HG03378 (cell line): ENCODE data around the gene SECTM1.

ENCODE experiments used
- ATAC-seq: cut with Tn5 transposase; IDR thresholded peaks from one replicate; pipeline ENCODE4 v1.9.1; 2021; ENCODE audit warnings: mild to moderate bottlenecking, moderate library complexity; ENCODE audit not compliant: unreplicated experiment

SECTM1 gene

DNA sequence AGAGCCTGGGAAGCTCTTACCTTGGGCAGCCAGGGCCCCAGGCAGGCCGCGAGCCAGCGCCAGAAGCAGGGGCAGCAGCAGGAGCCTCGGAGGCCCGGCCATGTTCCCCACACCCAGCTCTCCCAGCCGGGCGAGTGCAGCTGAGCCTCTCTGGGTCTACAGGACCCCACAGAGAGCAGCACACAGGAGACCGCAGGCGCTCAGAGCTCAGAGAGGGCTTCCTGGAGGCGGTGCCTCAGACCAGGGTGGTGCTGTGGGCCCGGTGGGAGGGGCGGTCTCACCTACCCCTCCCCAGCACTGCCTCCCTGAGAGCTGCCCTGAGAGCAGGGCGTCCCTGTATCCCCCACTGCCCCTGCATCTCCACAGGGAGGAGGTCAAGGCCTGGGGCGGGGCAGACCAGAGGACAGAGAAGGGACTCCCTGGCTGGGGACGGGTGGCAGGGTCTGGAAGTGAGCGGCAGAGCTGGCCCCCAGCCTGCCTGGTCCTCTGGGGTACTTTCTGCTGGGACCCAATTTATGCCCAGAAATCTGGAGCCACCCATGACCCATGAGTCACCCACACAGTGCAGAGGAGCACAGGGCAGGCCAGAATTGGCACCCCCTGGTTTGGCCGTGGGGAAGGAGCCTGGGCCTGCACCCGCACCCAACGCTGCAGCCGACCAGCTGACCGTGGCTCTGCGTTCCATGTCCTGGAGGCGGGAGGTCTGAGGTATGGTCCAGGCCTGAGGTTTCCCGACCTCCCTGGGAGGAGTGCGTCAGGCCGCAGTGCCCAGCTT lies 16.0 kb downstream of the SECTM1 start, which contains the start of gene CD7:
Gene CD7, minus strand, starts transcription at position 215 of the 775 bp plus-strand sequence. Its CDS starts 113 bp downstream, at position 102.
- no peak for ATAC-seq

DNA sequence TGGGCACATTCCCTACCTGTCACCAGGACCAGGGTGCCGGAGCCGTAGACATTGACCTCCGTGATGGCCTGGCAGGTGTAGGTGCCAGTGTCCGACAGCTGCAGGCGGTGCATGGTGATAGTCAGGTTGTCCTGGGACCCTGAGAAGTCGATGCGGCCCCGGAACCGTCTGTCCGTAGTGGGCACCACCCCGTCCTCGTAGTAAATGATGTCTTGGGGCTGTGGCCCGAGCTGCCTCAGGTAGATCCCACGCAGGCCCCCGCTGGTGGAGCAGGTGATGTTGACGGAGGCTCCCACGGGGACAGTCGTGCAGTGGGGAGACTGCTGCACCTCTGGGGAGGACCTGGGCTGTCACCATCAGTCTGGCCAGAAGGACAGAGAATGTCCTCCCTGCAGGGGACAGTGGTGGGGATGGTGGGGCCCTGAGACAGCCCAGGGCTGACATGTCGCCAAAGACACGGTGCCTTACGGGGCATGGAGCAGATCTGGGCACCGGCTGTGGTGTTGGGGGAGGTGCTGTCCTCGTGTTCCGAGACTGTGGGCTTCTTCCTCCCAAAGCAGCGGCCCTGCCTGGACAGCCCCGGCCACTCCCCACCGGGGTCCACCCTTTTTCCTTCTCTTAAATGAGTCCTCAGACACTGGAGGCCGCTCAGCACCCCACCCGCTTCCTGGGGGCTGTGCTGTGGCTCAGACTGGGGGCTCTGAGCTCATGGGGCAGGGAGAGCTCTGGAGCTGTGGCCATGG lies 16.7 kb downstream of the SECTM1 start:
- ATAC-seq: no peak

DNA sequence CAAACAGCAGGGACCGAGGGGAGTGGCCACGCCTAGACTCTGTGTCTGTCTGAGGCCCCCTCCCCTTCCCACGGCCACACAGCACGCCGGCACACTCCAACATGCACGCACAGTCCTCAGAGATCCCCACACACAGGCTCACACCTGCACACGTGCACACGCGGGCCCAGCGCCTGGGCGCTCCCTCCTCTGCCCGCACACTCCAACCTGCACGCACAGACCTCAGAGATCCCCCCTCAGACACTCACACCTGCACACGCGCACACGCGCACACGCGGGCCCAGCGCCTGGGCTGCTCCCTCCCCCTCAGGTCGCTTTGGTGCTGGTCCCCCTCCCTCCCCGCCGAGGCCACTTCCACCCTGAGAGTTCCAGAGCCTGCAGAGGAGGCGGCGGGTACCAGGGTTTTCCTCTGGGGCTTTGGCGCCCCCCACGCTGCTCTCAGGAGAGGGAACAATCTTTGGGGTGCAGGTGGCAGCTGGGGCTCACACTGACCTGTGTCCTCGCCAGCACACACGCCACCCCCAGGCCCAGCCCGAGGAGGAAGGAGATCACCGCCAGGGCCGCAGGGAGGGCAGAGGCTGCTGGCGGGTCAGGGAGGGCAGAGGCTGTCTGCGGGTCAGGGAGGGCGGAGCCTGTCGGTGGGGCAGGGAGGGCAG lies 17.7 kb downstream of the SECTM1 start:
- no peak for ATAC-seq

DNA sequence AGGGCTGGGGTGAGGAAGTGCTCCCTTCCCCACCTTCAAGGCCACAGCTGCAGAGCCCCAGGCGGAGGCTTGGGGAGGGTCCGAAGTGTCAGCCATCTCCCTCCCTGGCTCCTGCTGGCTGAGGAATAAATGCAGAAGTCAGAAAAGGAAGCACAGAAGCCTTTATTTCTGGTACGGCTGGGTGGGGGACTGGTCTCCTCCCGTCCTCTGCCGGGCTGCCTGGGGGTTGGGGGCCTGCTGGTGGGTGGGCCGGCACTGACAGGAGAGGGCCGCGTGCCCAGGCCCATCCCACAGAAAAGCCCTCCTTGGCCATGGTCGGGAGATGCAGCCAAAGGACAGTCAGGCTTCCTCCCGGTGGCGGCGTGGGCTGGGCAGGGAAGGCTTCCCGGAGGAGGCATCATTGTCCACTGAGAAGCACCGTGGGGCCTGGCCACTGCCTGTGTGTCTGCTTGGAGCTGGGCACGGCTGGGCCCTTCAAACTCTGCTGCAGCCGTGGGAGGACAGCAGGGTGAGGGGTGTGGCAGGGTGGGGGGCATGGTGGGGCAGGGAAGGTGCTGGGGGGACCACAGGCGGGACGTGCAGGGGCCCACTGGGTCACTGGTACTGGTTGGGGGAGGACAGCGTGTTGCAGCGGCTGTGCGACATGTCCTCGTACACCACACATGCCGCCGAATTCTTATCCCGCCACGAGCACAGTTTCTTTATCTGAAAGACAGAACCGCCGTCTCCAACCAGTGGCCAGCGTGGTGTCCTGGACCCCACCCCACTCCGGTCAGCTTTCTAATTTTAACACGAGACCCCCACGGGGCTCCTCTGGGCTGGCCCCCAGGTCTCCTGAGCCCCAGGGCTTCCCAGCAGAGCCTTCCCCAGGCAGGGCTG lies 18.6 kb downstream of the SECTM1 start:
- ATAC-seq: no peak

DNA sequence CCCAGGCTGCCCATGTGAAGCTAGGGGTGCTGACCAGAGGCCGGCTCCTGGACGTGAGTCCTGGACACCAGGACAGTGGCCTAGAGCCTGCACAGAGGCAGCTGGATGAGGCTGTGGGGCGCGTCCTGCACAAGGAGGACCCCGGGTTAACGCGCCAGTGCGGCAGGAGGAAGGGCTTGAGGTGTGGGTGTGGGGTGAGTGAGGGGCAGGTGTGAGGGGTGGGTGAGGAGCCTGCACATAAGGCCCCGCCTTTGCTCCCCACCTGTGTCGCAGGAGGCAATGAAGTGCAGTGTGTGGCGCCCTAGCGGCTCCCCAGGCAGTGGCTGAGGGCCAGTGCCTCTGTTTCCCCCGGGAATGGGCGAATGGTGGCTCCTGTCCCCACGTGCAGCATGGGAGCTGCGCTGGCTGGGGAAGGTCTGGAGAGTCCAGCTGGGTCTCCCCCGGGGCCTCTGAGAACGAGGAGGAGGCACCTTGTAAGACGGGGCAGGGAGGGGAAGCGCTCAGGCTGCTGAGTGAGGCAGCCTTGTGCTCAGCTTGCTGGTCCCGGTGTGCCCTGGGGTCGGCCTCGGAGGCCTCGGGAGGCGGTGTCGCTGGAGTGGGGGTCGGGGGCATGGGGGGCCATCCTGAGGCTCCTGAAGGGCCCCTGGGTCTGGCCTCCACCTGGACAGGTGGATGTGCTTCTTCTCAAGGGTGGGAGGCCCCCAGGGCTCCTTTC lies 19.4 kb downstream of the SECTM1 start:
- ATAC-seq: no peak

DNA sequence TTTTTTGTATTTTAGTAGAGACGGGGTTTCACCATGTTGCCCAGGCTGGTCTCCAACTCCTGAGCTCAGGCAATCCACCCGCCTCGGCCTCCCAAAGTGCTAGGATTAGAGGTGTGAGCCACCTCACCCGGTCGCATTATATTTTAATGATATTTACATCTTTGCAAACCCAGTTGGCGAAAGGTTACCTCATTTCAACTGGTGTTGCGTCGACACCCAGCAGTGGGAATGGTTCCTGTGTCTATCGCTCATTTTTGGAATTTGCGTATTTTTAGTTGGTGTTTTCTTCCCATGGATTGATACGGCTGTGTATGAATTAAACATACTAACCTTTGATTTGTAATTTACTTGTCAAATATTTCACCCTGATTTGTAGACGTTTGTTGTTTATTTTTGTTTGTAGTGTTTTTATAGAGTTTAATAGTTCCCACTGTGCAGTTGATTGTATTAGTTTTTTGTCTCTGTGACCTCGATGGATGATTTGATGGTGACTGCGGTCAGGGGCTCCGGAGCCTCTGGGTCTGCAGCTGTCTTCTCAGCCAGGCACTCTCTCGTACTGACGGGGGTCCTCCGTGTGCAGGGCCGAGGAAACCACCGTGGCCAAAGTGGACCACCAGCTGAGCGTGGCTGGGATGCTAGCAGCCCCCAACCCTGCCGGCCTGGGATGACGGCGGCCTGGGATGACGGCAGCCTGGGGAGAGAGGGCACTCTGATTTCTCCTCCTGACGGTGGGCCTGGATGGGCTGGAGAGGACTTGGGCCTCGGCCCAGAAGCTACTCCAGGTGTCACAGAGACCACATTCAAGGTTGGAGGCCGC lies 20.2 kb downstream of the SECTM1 start:
- ATAC-seq: no peak

DNA sequence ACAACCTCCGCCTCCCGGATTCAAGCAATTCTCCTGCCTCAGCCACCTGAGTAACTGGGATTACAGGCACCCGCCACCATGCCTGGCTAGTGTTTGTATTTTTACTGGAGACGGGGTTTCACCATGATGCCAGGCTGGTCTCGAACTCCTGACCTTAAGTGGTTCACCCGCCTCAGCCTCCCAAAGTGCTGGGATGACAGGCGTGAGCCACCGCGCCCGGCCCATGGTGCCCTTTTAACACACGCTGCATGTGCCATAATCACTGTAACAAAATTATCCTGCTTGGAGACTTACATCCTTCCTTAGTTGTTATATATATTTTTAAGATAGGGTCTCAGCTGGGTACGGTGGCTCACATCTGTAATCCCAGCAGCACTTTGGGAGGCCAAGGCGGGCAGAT lies 21.6 kb downstream of the SECTM1 start:
- ATAC-seq: no peak

DNA sequence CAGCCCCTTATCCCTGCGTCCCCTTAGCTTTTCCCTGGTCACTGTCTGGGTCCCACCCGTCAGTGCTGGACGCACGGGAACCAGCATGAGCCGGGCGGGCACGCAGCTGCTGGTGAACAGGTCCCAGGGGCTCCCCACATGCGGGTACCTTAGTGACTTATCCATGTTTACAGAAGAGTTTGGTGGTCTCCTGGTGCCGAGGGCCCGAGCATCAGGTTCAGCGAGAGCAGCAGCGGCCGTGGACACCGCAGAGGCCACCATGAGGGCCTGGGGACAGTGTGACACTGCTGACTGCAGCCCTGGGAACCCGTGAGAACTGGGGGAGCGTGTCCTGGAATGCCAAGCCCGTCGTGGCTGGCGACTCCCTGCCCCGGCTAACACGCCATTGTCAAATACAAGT lies 22.7 kb downstream of the SECTM1 start:
- no peak for ATAC-seq

DNA sequence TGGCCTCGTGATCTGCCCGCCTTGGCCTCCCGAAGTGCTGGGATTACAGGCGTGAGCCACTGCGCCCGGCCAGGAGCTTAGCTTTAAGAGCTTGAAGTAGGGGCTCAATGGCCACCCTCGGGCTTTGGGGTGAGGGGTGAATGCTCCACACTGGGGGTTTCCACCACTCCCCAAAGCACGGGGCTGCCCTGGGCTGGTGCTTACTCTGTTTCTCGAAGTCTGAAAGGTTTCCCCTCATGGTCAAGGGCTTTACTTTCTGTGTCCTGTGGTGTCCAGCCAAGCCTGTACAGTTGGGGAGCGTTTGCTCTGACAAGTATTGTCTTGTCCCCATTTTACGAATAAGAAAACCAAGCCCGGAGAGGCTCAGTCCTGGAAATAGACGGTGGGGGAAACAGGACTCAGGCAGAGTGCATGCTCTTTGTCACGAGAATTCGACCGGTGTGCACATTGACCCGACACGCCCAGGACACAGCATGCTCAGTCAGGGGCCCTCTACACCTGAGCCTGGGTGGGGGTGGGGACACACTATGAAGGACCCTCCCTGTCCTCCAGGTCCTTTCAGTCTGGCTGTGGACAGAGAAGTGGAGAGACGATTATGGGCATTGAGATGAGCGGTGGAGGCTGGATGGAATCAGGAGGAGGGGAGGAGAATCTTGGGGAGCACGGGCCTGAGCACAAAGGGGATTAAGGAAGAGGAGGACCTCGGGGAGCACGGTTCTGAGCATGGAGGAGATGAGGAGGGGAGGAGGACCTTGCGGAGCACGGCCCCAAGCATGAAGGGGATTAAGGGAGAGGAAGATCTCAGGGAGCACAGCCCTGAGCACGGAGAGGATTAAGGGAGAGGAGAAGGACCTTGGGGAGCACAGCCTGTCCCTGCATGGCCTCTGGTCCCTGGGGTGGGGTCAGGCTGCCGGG lies 23.7 kb downstream of the SECTM1 start:
- no peak for ATAC-seq

DNA sequence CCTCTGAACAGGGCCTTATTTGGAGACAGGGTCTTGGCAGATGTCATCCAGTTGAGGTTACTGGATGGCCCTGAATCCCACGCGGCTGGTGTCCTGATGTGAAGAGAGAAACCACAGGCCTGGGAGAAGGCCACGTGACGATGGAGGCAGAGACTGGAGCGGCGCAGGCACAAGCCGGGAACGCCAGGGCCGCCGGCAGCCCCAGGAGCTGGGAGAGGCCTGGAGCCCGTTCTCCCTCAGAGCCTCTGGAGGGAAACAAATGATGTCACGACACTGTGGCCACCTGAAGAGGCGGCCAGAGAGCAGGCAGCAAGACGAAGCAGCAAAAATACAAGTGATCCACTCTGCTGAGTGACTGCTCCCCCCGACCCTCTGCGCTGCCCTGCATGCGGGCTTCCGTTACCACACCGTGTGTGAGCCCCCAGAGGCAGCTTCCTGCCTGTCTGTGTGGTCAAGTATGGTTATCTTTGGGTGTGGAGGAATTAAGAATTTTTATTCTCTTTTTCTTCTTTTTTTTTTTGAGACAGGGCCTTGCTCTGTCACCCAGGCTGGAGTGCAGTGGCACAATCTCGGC lies 27.8 kb downstream of the SECTM1 start:
- no peak for ATAC-seq

DNA sequence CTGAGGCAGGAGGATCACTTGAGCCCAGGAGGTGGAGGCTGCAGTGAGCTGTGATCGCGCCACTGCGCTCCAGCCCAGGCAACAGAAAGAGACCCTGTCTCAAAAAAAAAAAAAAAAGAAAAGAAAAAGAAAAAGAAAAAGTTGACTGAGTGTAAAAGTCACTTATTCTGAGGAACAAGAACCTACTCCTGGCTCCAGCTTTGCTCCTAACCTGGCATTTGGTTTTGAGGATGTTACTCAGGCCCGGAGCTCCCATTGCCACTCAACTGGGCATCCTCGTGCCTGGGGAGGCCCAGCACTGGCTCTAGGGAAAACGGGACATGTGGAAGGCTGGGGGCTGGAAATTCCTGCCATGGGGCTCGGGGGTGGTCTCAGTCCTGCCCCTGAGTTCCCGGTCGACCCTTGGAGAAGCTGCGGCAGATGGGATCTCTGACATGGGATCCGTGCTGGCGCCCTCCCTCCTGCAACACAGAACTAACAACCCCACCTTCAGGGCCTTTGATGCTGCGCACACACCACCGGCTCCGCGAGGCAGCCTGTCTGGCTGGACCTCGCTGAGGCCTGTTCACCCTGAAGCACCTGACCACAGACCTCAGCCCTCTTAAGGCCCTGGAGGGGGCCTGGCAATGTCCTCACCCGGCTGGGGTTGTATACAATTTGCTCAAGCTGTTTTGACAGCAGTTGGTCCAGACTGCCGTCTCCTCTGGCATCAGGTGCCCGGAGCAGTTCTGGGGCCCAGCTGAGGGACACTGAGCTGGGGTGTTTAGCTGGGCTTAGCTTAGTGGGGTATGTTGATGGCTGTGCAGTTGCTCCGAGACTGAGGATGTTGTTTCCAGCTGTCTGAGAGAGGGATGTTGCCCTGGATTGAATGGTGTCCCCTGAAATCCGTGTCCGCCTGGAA lies 28.5 kb downstream of the SECTM1 start:
- ATAC-seq: no peak

DNA sequence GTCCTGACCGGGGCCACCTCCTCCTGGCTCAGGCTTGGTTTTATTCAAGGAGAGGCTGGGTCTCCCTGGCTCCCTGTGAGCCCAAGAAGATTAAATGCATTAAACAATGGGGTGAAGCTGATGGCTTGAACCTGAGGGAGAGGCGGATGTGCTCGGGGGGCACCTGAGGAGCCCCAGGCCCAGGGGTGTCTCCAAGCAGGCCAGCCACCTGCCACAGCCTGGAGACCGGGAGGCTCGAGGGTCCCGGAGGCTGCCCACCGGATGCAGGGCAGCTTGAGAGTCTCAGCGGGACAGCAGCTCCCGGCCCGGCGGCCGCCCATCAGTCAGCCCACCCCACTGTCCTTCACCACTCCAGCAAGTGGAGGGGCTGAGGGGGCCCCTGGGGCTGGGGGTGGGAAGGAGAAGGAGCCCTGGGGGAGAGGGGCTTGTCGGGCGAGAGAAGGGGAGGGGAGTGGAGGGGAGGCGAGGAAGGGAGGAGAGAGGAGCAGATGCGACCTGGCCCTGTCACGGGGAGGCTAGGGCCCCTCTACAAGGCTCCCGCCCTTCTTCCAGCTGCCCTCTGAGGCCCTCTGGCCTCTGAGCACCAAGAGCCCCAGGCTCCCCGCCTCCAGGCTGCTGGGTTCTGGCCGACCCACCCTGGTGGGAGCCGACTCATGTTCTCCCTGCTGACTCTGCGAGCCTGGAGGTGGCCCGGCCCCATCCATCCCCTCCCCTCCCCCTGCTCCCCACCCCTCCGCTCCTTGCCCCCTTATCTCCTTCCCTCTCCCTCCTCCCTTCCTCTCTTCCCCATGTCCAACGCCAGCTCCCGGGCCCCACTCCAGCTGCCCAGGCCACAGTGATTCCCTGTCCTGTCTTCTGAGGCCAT lies 29.4 kb downstream of the SECTM1 start:
- ATAC-seq: no peak

DNA sequence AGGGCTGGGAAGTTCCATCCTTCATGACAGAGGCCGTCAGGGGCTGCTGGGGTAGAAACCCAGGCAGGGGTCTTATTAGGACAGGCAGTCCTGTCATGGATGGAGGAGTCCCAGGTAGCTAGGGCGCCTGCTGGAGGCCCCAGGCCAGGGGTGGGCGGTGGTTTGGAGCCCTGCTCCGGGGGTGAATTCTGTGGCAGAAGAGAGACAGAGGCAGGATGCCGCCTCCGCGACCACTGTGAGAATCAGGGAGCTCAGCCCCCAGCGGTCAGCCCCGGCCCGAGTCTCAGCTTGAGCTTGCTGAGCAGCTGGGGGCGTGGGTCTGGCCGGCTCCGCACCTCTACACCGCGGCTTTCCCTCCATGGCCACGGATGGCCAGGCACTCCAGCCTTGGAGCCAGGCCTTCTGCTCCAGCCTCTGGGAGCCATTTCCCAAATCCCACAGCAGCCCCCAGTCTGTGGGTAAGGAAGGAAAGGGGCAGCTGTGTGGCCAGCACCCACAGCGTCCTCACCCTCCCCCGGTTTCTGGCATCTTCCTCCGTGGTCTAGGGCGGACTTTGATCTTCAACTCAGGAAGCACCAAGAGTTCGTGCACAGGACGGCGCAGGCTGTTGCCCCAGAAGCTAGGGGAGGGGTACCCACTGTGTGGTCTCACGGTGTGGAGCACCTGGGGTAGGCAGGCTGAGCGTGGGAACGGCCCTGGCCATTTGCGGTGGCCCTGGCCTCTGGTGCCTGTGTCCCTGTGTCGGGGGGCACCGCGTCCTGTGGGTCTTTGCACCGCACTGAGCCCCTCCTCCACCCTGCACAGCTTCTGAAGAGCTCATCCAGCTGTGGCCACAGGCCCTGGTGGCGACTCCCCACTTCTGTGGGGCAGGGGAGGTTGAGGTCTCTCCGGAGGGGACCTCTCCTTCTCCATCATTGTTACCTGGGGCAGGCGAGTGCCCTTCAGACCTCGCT lies 30.3 kb downstream of the SECTM1 start:
- no peak for ATAC-seq

DNA sequence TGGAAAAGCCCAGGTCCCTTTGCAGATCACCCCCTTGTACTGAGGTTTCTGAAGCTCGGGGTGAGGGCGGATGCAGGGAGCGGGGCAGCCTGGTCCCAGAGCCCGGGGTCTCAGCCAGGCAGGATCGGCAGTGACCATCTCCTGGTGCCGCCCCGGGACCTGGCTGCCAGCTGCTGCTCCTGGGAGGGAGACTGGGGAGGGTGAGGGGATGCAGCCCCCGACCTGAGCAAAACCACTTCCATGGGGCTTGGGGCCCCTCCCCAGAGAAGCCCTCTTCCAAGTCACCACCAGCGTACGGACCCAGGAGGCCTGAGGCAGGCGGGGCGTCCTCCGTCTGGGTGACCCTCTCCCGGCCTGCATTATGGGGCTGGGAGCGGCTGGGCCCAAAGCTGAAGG lies 31.0 kb downstream of the SECTM1 start:
- no peak for ATAC-seq
